DOHH2 (cell line): Measurements from ENCODE around the gene PGA3.
"Not testable (repeated sequence)": the region's sequence is repeated elsewhere in the genome, so short reads cannot be mapped to it uniquely, and the experiment has no call there.

Experiments used
- H3F3A ChIP-seq: fragments of 200-600 bp; sonication (generic), shearing (Covaris generic); 2 replicates; pipeline ENCODE4 v1.6.0; 2016; ENCODE audit warnings: antibody characterized with exemption, mild to moderate bottlenecking; ENCODE audit not compliant: control insufficient read depth, insufficient read depth
- H3K27ac ChIP-seq: fragments of 200-600 bp; sonication (generic); 2 replicates; pipeline ENCODE4 v1.5.1; 2014; ENCODE audit warnings: low read depth, mild to moderate bottlenecking, low read length, moderate library complexity
- H3K27me3 ChIP-seq: fragments of 200-600 bp; sonication (generic); 2 replicates; pipeline ENCODE4 v1.6.1; 2014; ENCODE audit warnings: mild to moderate bottlenecking, low read length, mixed read lengths; ENCODE audit not compliant: control insufficient read depth
- H3K36me3 ChIP-seq: fragments of 200-600 bp; sonication (generic); 2 replicates; pipeline ENCODE4 v1.6.1; 2014; ENCODE audit warnings: mild to moderate bottlenecking, low read length, moderate library complexity, mixed read lengths; ENCODE audit not compliant: control insufficient read depth
- H3K4me1 ChIP-seq: fragments of 200-600 bp; sonication (generic); 2 replicates; pipeline ENCODE4 v1.6.1; 2014; ENCODE audit warnings: mild to moderate bottlenecking, low read length, mixed read lengths; ENCODE audit not compliant: control insufficient read depth
- H3K4me2 ChIP-seq: fragments of 200-600 bp; sonication (generic); 2 replicates; pipeline ENCODE4 v1.6.0; 2014; ENCODE audit warnings: mild to moderate bottlenecking, low read length, moderate library complexity
- H3K4me3 ChIP-seq: fragments of 200-600 bp; sonication (generic); 2 replicates; pipeline ENCODE4 v1.5.1; 2014; ENCODE audit warnings: mild to moderate bottlenecking, low read length, mixed read lengths
- H3K79me2 ChIP-seq: fragments of 200-600 bp; sonication (generic); 2 replicates; pipeline ENCODE4 v1.6.1; 2014; ENCODE audit warnings: mild to moderate bottlenecking, low read length, mixed read lengths; ENCODE audit not compliant: control insufficient read depth
- H3K9me2 ChIP-seq: fragments of 200-600 bp; sonication (generic); replicated peaks from 2 replicates; pipeline ENCODE4 v1.6.1; 2014; ENCODE audit warnings: mild to moderate bottlenecking, low read length, mixed read lengths; ENCODE audit not compliant: control insufficient read depth
- H3K9me3 ChIP-seq: fragments of 200-600 bp; sonication (generic); 2 replicates; pipeline ENCODE4 v1.6.1; 2014; ENCODE audit warnings: antibody characterized with exemption, low read length, mixed read lengths; ENCODE audit not compliant: control insufficient read depth, insufficient read depth
- H4K20me1 ChIP-seq: fragments of 200-600 bp; sonication (generic); 2 replicates; pipeline ENCODE4 v1.6.0; 2014; ENCODE audit warnings: low read depth, mild to moderate bottlenecking, antibody characterized with exemption, low read length, moderate library complexity; ENCODE audit not compliant: control insufficient read depth, insufficient read depth
- EZH2phosphoT487 ChIP-seq: fragments of 200-600 bp; sonication (generic); IDR thresholded peaks from 2 replicates; pipeline ENCODE4 v1.6.1; 2017; ENCODE audit warnings: borderline replicate concordance, mild to moderate bottlenecking, antibody characterized with exemption, low read length, moderate library complexity, mixed read lengths
- TF ChIP-seq, protein P1 (sequence below): fragments of 200-600 bp; sonication (generic); IDR thresholded peaks from one replicate; pipeline ENCODE4 v1.5.1; 2014; ENCODE audit warnings: antibody characterized with exemption, mild to moderate bottlenecking, low read depth, low read length; ENCODE audit not compliant: poor library complexity, severe bottlenecking

The PGA3 gene

DNA sequence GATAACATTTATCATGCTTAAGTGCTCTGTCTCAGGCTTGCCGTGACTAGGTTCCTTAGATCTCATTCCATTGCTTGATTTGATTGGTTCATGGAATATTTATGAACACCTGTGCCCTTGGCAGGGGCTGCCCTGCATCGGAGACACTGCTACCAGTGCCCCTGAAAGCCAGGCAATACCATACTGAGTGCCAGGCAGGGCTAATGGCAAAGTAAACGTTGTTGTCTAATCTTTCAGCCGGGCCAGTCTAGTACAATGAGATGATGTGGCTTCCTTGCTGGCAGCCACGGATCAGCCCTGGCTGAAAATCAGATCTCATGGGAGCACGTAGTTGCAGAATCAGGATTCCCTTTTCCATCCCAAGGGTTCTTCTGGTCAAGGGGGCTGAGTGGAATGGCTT is 5.0 kb upstream of the PGA3 start:
- no peaks in the 10 kb centered on the region for H3F3A ChIP-seq
- no peaks in the 10 kb centered on the region for H3K4me1 ChIP-seq
- no peak overlapping the region for H3K4me2 ChIP-seq
- no peak overlapping the region for H3K27ac ChIP-seq
- H3K79me2 ChIP-seq, result no peaks in the 10 kb centered on the region
- H3K27me3 ChIP-seq, result 0 out of 2 replicates have a peak, but pooled peaks cover 2% of the 10 kb centered on the region
- no peak for TF ChIP-seq EZH2phosphoT487
- TF ChIP-seq, protein P1, sequence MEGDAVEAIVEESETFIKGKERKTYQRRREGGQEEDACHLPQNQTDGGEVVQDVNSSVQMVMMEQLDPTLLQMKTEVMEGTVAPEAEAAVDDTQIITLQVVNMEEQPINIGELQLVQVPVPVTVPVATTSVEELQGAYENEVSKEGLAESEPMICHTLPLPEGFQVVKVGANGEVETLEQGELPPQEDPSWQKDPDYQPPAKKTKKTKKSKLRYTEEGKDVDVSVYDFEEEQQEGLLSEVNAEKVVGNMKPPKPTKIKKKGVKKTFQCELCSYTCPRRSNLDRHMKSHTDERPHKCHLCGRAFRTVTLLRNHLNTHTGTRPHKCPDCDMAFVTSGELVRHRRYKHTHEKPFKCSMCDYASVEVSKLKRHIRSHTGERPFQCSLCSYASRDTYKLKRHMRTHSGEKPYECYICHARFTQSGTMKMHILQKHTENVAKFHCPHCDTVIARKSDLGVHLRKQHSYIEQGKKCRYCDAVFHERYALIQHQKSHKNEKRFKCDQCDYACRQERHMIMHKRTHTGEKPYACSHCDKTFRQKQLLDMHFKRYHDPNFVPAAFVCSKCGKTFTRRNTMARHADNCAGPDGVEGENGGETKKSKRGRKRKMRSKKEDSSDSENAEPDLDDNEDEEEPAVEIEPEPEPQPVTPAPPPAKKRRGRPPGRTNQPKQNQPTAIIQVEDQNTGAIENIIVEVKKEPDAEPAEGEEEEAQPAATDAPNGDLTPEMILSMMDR, result no peak
- no peaks in the 10 kb centered on the region for H3K36me3 ChIP-seq
- no peak overlapping the region for H3K4me3 ChIP-seq
- H4K20me1 ChIP-seq, result no peaks in the 10 kb centered on the region
- no peaks in the 10 kb centered on the region for H3K9me2 ChIP-seq
- no peaks in the 10 kb centered on the region for H3K9me3 ChIP-seq

DNA sequence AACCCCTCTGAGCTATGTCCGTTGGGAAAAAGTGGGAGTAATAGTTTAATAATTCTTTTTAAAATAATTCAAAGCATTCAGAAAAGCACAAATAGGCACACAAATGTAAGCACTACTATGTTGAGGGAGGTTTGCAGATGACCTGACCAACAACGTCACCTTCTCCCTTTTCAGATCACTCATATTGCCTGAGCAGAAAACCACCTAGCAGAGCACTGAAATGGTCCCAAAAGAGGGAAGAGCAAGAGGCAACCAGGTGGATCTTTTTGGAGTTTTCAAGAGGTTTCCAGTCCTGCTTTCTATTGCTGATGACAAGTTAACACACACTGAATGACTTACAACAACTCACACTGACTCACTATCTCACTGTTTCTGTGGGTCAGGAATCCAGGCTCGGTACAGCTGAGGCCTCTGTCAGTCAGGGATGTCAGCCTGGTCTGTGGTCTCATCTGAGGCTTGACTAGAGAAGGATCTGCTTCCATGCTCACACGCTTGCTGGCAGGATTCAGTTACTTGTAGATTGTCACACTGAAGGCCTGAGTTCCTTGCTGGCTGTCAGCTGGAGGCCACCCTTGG is 4.3 kb upstream of the PGA3 start:
- no peak overlapping the region for H3K4me3 ChIP-seq
- 0 out of 2 replicates have a peak, but pooled peaks cover 2% of the 10 kb centered on the region for H3K27me3 ChIP-seq
- H3K36me3 ChIP-seq, result no peaks in the 10 kb centered on the region

DNA sequence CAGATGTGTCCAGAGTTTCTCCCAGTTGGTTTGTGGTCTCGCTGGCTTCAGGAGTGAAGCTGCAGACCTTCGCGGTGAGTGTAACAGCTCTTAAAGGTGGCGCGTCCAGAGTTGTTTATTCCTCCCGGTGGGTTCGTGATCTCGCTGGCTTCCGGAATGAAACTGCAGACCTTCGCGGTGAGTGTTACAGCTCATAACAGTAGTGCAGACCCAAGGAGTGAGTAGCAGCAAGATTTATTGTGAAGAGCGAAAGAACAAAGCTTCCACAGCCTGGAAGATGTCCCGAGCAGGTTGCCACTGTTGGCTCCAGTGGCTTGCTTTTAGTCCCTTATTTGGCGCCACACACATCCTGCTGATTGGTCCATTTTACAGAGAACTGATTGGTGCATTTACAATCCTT is 1.8 kb upstream of the PGA3 start:
- Histone ChIP-seq H3K9me3 (no peaks in the 10 kb centered on the region), H3K4me2 (no peak overlapping the region), H3K9me2 (no peaks in the 10 kb centered on the region), H3K27me3 (0 out of 2 replicates have a peak, but pooled peaks cover 2% of the 10 kb centered on the region), H3K27ac (no peak overlapping the region), H3F3A (no peaks in the 10 kb centered on the region), H3K79me2 (no peaks in the 10 kb centered on the region), H3K4me1 (no peaks in the 10 kb centered on the region), H4K20me1 (no peaks in the 10 kb centered on the region), H3K4me3 (no peak overlapping the region), H3K36me3 (no peaks in the 10 kb centered on the region)
- no peak for TF ChIP-seq EZH2phosphoT487
- TF ChIP-seq, protein P1, result no peak

More for the DNA sequence above, 4.3 kb upstream of the PGA3 start:
- no peaks in the 10 kb centered on the region for H3K9me2 ChIP-seq
- no peaks in the 10 kb centered on the region for H3K9me3 ChIP-seq
- no peaks in the 10 kb centered on the region for H3K79me2 ChIP-seq
- H3K4me1 ChIP-seq, result no peaks in the 10 kb centered on the region
- no peak overlapping the region for H3K27ac ChIP-seq
- no peaks in the 10 kb centered on the region for H4K20me1 ChIP-seq
- H3F3A ChIP-seq, result no peaks in the 10 kb centered on the region
- no peak overlapping the region for H3K4me2 ChIP-seq
- TF ChIP-seq EZH2phosphoT487, result no peak
- TF ChIP-seq, protein P1, result no peak

DNA sequence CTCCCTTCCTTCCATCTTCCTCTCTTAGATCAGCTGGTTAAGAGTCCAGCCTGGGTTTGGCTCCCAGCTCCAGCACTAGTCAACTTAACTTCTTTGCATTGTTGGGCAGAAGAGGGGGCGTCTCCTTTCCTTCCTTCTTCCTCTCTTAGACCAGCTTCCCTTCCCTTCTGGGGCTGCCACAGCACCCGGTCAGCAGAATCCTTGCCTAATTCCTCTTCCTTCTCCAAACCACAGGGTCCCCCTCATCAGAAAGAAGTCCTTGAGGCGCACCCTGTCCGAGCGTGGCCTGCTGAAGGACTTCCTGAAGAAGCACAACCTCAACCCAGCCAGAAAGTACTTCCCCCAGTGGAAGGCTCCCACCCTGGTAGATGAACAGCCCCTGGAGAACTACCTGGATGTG is 558 bp downstream of the PGA3 start:
- H3K36me3 ChIP-seq, H3K9me3 ChIP-seq, H3K27me3 ChIP-seq, H3K9me2 ChIP-seq, H3F3A ChIP-seq, H3K4me3 ChIP-seq, H3K4me2 ChIP-seq, H4K20me1 ChIP-seq, H3K79me2 ChIP-seq, H3K27ac ChIP-seq, H3K4me1 ChIP-seq: not testable (repeated sequence)

DNA sequence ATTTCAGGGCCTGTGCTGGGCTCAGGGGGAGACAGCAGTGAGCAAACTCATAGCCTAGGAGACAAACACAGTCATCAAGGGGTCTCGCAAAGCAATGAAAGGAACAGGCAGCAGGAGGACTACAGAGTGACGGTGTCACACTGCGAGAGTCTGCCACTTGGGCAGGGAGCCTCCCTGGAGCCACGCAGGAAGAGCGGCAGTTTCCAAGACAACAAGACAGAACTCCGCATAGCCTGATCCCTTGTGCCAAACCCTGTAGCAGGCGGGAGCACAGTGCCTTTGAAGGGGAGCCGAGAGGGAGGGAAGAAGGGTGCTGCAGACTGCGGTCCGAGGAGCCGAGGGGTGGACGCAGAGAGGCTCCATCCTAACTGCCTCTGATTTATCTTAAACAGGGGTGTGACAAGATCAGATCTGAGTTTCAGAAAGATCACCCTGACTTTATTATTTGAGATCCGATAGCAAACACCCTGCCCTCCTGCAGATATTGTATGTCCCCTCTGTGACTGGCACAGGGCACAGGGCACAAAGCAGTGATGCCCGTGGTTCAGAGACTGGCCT is 1.3 kb downstream of the PGA3 start:
- not testable (repeated sequence) for H3K4me3 ChIP-seq, H3F3A ChIP-seq, H3K4me1 ChIP-seq, H3K9me2 ChIP-seq, H3K4me2 ChIP-seq, H3K9me3 ChIP-seq, H3K27ac ChIP-seq, H4K20me1 ChIP-seq, H3K36me3 ChIP-seq, H3K79me2 ChIP-seq, H3K27me3 ChIP-seq
